DMS153 (cell line): ENCODE data around the gene CEP76.
A peak's percentile ranks its signal among the peaks of the same experiment; 100 is the strongest.

ENCODE experiments used
- DNase-seq: peaks from one replicate; lab custom pipeline; 2025; lab: John Stamatoyannopoulos, UW

CEP76 gene

DNA sequence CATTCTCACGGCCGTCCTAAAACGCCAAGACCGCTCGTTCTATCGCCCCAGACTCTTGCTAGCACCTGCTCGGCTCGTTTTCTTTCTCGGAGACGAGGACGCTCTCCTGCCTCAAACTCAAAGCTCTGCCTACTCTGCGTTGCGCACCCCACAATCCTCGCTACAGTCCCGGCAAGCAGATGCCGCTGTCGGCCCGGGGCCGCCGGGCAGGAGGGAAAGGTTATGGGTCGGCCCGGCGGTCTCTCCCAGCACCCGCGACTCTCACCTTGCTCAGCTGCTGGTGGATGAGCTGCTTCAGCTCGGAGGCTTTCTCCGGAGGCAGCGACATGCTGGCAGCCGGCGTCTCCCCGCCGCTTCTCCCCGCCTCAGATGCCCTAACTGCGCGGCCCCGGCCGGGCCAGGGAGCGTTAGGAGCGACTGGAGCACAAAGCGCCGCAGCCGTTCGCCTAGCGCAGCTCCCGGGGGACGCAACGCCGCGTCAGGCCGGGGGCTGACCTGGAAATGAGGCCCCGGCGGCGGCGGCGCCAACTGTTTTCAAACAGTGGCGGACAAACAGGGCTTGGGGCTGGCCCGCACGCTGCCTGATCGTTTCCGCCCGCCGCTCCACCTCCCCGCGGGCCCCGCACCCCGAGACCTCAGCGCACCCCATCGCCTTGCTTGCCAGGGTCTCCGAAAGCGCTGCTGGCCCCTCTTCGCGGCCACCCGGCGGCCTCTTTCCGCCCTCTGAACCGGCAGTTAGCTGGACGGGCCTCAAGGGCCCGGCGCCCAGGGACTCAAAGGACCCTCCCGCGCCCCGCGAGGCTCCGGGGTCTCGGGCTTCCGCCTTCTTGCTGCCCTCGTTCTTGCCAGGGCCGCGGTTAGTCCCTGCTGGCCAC, at the start of gene CEP76, which contains the start of gene PSMG2:
CEP76 (minus strand) TSS at position 503 of the 875 bp plus-strand sequence; CDS start at position 328, 175 bp downstream.
PSMG2 (plus strand) TSS at position 822 of the 875 bp plus-strand sequence. CDS start 66 bp downstream, outside the sequence.
- peak; percentile 37 for DNase-seq

DNA sequence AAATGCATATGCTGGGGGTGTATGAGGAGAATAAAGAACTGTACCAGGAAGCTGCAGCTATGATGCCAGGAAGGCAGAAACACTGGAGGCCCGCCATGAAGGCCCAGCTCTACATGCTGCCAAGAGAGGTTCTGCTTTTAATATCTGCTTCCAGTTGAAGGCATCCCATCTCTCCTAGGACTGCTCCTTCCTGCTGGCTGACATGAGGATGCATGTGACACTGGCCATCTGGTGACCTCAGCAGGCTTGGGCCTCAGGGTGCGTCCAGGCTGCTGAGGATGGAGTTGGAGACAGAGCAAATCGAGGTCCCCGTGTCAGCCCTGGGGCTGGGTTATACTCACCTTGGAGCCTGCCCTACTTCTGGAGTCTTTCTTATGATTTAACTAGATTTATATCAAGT, 49.4 kb upstream of the CEP76 start:
- no peak for DNase-seq

GRCh38 chr18:12751503-12751884, 49.0 kb upstream of the CEP76 start:
- DNase-seq, result no peak

- DNase-seq, result no peak
These were observed 48.4 kb upstream of the CEP76 start for GRCh38 chr18:12750715-12751502.

DNA sequence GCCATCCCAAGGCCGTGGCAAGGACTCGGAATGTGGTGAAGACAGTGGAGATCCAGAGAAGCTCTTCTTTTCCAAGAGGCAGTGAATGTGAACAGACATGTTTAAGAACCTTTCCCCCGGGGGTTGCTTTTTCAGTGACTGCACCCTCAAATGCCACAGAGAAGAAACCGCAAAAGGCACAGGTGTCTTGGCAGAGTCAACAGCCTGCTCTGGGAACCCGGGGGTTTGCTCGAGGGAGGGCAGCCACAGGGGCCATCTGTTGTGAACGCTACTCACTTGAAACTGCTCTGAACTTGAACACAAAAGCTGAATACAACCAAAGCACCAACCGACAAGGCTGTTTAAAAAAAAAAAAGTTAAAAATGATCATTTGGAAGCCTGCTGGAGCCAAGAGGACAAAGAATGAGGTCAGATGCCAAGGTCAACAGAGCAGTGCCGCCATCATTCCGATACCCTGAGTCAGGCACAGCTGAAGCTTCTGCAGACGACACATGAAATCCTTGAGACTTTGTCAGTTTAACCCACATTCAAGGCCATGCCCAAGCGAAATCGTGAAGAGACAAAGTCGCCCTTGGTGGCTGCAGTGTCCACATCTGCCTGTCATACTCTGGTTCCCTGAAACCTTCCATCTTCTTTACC, 47.7 kb upstream of the CEP76 start:
- DNase-seq, result no peak

- no peak for DNase-seq
These were observed 46.6 kb upstream of the CEP76 start for GRCh38 chr18:12749121-12749520.

- DNase-seq, result no peak
These were observed 46.1 kb upstream of the CEP76 start for GRCh38 chr18:12748671-12749070.

GRCh38 chr18:12747530-12748315, 45.2 kb upstream of the CEP76 start:
- no peak for DNase-seq

- no peak for DNase-seq
These were observed 42.7 kb upstream of the CEP76 start for GRCh38 chr18:12745095-12745795.

DNA sequence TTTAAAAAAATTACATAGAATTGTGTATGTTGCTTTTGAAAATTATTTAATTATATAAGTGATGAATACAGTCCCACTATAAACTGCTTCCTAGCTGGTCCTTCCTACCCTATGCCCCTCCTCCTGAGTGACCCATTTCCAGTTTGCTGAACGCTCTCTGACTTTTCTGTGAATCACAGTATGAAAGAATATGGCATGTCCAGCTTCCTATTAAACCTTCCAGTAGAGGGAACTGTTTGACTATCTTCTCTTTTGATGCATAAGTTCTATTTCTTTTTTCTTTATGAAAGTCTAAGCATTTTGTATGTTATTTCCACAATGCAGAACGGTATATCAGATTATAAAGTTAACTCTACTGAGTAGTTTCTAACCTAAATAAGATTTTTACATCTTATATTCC, 41.6 kb upstream of the CEP76 start:
- DNase-seq, result no peak

GRCh38 chr18:12742453-12742852, 39.9 kb upstream of the CEP76 start:
- no peak for DNase-seq

DNA sequence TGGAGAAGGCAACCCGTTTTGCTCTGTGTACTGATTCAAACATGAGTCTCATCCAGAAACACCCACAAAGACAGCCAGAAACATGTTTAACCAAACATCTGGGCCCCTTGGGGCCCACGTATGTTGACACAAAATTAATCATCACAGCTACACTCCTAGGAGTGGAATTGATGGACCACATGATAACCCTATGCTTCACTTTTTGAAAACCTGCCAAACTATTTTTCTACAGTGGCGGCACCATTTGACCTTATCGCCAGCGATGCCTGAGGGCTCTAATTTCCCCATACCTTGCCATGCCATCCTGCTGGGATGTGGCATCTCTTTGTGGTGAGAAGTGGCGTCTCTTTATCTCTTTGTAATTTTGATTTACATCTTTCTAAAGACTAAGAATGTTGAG, 38.8 kb upstream of the CEP76 start:
- DNase-seq, result peak; percentile 65

DNA sequence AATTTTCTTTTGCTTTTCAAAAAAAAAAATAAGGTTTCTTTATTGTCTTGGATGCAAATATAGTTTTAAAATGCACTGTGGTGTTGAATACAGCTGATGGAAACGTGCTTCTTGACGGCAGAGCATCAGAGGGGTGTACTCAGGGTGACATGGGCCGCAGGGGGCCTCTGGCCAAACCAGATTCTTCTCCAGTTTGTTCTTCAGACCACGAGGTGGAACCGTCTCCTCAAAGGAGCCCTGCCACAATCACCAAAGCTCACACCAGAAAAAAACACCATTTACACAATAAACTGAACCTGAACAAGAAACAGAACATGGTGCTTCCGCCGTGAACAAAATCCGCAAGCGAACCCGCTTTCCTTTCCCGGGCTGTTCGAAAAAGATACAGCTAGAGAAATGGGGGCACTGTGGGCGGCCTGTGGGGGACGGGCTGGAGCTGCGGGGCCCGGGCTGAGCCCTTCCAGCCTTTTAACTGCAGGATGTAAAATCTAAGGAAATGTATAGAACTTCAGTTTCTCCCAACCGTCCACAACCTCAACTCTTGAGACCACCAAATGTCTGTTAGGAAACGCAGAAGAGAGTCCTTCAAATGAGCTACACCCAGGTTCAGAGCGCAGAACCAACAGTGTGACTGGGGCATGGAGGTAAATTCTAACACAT, 34.9 kb upstream of the CEP76 start:
- no peak for DNase-seq

GRCh38 chr18:12726774-12727550, 24.4 kb upstream of the CEP76 start:
- peak; percentile 8 for DNase-seq

- no peak for DNase-seq
These were observed 23.8 kb upstream of the CEP76 start for GRCh38 chr18:12726331-12726730.

- DNase-seq, result no peak
These were observed 20.2 kb upstream of the CEP76 start for GRCh38 chr18:12722731-12723130.

DNA sequence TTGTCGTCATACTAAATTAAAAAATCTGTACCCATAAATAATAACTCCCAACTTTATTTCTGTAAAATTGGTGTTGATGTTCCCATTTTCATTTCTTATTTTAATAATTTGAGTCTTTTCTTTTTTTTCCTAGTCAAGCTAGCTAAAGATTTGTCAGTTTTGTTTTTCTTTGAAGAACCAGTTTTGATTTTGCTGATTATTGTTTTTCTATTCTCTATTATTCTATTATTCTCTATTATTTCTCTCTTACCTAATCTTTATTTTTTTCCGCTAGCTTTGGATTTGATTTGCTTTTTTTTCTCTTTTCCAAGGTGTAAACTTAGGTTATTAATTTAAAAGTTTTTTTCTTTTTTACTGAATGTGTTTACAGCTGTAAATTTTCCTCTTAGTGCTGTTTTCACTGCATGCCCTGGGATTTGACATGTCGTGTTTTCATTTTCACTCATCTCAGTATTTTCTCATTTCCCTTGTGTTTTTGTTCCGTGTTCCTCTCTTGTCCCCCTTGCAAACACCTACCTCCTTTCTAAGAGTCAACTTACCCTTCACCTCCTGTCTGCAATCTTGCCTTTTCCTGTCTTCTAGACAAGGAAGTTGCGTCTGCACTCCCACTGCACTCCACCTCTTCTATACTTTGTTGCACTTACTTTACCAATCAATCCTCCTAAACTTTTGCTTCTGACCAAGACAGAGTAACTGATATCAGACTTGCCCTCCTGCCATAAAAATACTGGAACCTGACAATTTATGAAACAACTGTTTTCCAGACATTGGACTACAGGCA, 19.2 kb upstream of the CEP76 start:
- DNase-seq, result no peak

DNA sequence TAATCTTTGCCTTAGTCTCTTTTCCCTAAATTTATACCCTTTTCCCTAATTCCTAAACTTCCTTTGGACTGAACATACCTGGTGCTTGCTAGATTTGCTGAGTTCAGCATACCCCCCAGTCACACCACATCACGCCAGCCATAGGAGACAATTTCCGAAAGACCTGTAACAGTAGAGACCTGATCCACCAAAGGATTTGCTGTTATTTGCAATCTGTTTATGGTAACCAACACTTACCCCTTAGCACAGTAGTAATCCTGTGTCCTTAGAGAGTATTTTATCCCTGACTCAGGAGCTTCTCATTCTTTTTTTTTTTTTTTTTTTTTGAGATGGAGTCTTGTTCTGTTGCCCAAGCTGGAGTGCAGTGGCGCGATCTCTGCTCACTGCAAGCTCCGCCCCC, 8.9 kb upstream of the CEP76 start:
- no peak for DNase-seq

DNA sequence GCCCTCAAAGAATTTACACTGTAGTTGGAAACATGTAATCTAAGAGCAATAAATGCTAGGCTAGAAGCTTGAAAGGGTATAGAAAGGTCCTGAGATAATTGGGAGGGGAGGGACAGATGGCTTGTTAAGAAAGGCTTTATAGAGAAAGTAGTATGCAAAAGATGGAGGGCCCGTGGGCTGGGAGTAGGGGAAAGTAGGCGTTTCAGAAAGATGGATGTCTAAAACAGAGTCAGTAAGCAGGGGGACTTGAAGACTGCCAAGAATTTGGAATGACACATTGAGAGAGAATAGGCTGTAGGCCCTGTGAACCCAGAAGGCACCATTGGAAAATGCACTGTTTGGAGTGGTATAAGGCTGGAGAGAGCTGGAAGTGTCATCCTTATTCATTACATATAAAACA, 1.1 kb upstream of the CEP76 start:
- DNase-seq, result no peak
